Activated CD8-positive, alpha-beta memory T cell treated with anti-CD3 and anti-CD28 coated beads, Interleukin-2, amount 50 U/mL, for 4 hours (primary cell): ENCODE data around the gene ABTB2.
"Not testable (repeated sequence)": the region's sequence is repeated elsewhere in the genome, so short reads cannot be mapped to it uniquely, and the experiment has no call there.

ENCODE experiments used
- DNase-seq: peaks from one replicate; pipeline ENCODE4 v3.0.0-alpha.2; 2020

Gene ABTB2

DNA sequence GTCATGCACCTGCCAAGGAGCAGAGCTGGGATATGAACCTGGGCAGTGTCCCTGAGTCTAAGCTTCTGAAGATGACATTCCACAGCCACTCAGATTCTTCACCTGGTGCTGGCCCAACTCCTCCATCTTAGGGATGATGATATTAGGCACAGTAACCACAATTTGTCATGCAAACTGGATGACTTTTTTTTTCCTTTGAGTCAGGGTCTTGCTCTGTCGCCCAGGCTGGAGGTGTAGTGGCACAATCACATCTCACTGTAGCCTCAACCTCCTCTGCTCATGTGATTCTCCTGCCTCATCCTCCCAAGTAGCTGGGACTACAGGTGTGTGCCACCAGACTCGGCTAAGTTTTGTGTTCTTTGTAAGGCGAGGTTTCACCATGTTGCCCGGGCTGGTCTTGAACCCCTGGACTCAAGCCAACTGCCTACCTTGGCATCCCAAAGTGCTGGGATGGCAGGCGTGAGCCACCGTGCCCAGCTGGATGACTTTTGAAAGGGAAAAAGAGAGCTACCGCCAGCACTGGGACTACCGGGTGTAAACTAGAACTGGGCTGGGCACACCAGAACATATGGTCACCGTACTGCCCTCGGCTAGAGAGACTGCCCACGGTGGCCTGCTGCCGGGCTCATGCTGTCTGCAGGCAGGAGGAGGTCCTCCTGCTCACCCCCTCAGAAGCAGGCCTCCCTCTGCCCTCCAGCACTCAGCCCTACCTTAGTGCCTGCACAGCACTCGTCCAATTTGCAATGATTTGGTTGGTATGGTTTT, 174.7 kb downstream of the ABTB2 start:
- no peak for DNase-seq

DNA sequence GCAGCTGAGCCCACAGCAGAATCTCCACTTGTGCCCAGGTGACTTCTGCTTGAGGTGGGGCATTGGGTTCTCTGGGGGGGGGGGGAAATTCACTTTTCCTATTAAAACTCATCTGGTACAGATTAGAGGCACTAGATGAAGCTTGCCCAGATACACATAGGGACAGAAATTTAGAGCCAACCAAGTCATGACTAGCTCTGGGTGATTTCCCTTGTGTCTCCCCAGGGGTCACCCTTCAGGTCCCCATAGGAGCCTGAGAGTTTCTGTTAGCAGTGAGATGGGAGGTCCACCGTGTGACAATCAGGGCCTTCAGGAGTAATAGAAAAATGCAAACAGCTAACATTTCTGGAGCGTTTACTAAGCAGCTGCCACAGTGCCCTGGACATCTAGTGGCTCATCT, 175.4 kb downstream of the ABTB2 start:
- no peak for DNase-seq

DNA sequence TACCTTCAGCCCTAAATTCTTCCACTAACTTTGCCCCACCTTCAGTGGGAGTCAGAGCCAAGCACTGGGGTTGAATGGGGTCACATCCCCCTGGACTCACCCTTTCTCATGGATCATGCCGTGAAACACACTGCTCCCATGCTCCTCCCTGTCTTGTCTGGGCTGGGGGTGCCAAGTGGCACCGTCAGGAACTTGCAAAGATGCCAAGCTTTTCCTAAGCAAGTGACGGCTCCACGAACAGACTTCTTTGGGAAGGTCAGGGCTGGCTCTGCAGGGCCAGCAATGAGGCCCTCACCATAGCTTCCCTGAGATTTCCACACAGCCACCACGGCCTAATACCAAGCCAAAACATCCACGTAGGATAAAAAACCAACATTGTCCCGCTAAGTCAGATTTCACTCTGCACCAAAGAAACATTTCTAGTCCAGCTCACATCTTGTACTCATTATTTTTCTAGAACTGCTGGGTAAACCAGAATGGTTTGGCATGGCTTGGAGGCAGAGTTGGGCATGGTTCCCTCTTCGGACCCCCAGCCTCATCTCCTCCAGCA, 175.9 kb downstream of the ABTB2 start:
- no peak for DNase-seq

DNA sequence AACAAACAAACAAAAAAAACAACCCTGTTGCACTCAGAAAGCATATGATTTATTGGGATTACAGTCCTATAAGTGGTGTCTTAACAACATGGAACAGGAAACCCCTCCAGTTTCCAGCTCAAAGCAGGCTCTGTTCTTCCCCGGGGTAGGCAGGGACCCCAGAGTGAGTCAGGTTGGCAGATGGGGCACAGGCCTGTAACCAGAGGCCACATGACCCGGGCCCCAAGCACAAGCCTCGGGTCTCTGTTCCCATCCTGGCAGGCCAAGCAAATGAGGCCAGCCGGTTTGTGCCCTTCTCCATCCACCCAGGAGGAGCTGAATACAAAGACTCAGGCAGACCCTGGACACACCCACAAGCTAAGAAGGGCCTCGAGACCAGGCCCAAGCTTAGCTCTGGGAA, 176.6 kb downstream of the ABTB2 start:
- no peak for DNase-seq

DNA sequence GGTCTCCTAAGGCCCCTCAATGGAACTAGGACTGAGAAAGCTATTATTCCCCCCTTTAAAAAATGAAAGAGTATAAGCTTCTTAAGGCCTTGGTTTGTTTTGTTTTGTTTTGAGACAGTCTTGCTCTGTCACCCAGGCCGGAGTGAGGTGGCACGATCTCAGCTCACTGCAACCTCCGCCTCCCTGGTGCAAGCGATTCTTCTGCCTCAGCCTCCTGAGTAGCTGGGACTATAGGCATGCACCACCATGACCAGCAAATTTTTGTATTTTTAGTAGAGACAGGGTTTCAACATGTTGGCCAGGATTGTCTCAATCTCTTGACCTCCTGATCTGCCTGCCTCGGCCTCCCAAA, 177.0 kb downstream of the ABTB2 start:
- DNase-seq, result not testable (repeated sequence)

DNA sequence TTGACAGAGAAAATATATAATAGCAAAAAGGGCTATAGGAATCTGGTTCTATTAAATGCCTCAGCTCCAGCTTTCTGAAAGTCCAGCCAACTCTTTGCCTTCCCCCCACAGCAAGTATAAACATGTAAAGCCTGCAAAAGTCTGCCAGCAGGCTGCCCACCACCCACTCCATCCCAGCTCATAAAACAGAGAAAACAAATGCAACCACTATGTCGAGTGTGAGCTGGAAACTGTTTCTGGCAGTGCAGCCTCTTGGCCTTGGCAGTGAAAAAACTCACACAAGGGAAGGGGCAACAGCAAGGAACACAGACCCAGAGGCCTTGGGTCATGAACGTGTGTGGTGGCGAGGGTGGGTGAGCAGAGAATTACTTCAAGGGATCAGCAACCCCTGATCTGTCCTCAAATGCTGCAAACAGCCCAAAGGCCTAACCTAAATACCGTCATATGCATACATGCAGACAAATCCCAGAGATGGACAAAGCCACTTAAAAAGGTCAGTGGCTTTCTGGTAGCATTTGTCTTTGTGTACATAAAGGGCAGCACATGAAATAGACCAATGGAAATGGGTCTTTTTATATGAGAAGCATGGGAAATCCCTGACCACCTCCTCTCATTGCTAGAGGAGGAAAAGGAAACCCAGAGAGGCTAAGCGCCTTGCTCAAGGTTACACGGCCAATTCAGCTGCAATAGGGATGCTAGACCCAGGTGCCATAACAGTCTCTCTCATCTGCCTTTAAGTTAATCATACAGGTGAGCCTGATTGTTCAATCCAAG, 177.6 kb downstream of the ABTB2 start:
- no peak for DNase-seq

DNA sequence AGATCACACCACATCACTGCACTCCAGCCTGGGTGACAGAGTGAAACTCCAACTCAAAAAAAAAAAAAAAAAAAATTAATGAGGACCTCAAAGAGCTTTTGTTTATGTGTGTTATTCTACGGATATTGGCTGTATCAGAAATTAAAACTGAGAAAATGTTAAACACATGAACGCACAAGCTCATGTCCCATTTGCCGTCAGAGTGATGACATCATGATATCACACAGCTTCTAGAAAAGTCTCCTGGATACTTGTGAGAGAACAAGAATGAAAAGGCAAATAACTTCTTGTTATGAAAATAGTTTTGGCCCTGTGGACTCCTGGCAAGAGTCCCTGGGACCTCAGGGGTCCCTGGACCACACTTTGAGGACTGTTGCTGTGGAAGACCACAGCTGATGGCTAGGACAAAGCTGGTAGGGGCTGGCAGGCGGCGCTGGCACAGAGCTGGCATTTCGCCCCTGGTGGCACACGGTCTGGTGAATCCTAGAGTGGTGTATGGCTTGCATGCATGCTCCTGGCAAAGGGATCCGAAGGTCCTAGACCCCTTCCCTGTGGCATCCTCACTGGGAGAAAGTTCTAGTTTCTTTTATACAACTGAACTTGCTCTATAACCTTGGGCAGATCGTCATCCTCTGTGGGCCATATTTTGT, 178.7 kb downstream of the ABTB2 start:
- no peak for DNase-seq

DNA sequence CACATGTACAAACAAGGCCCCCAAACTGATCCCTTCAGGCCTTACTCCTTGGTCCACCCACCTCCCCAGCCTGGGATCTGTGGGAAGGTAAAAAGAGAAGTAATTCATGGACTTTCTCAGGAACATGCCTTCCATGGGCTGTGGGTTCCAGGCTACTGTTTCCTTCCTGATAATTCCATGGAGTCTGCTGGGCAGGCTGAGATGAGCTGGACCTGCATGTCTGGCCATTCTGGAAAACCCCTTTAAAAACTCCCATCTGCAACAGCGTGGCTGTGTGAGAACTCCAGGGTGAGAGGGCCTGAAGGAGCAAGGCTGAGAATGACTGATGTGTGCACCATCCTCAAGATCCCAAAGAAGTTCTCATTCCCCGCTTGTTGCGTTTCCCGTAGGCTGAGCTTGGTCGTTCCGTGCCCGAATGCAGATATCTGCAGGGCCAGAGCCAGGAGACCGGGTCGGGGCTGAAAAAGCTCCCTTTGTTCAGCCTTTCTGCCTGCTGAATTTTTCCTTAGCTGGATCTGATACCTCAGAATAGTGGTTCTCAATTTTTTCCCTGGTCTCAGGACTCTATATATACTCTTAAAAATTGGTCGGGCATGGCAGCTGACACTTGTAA, 179.5 kb downstream of the ABTB2 start:
- DNase-seq, result no peak

DNA sequence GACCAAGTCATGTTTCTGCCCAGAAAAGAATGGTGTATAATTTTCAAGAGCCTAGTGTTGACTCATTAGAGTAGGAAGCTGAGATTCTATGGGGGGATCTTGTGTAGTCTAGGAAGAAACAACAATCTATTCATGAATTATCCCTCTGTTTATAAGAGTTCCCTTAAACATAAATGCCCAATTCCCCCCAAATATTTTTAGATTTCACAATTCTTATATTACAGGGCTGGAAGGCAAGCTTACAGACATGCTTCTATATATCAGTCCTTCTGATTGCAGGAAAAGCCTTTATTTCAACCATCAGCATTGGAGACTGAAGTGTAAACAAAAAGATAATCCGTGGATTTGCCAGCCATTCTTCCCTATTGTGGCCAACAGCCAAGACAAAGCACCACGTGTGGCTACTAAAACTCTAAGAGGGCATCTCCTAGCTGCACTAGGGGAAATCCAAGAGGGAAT, 181.0 kb downstream of the ABTB2 start:
- DNase-seq, result no peak

DNA sequence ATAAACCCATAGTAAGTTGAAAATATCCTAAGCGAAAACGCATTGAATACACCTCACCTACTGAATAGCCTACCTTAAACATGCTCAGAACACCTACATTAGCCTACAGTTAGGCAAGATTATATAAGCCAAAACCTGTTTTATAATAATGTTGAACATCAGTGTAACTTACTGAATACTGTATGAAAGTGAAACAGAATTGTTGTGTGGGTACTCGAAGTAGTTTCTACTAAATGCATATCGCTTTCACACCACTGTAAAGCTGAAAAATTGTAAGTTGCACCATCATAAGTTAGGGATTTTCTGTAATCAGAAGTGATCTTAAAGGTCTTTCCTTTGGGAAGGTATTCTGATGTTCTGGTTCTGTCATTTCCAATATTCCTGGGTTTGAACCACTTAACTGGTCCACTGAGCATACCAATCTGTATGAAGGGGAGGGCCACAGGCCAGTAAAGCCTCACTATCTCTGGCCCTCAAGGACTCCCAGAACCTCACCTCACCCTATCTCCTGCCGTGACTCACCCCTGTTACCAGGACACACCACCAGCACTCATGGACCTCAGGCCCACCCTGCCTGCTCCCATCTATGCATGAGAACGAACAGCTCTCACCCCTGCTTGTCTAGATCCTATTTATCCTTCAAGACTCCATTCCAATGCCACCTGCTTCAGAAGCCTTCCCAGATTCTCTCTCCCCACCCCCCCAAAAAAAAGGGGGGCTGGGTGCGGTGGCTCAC, 182.4 kb downstream of the ABTB2 start:
- no peak for DNase-seq

DNA sequence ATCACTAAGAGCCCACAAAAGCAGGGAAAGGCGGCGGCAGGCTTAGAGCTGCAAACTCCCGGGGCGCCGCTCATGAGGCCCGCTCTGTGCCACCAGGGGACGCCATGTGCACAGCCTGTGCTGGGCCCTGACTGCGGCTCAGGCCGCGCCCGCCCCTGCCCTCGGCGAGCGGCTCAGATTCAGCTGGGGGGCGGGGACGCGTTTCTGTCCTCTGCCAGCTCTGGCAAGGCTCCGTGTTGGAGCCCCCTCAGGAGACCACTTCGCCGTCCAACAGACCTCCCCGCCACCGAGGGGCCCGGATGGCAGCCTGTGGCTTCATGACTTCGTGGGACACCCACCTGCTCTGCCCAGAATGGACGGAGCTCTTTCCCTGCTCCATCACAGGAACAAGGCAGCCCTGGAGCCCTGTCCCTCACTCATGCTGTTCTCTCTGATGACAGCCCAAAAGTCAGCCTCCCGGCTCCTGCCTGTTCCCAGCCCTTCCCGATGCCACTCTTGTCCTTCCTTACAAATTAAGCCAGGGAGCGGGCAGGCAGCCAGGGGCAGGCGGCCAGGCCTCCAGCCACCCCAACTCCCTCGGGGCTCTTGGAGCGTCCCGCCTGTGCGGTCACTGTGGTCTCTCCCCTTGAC, 183.3 kb downstream of the ABTB2 start:
- peak; percentile 87 for DNase-seq

DNA sequence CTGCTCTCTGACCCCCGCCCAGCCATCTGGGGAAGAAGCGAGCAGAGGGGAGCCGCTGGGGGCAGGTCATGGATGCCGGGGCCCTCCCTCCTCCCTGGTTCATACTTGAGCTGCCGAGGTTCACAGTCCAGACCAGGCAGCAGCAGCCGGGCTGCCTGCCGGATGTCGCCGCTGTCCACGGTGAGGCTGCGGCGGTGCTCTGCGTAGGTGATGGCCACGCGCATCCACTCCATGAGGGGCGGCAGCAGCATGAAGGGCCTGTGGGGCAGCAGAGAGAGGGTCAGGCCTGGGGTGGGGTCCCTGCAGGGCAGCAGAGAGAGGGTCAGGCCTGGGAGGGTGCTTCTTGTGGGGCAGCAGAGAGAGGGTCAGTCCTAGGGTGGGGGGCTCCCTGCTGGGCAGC, 184.8 kb downstream of the ABTB2 start:
- no peak for DNase-seq

DNA sequence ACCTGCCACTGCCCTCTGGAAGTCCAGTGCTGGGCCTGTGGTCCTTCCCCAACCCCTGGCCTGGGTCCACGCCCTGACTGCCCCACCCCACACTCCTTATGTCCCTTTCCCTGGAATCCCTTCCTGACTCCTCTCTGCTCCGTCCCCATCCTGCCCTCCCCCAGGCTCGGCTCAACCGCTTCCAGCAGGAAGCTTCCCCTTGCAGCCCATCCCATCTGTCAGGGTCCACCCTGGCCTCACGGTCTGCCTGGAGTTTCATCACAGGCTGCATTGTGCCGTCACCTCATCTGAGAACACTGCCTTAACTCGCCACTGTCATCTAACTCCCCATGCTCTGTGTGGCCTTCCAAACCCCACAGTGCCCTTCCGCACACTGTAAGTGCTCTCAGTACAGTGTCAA, 188.1 kb downstream of the ABTB2 start:
- DNase-seq, result no peak

DNA sequence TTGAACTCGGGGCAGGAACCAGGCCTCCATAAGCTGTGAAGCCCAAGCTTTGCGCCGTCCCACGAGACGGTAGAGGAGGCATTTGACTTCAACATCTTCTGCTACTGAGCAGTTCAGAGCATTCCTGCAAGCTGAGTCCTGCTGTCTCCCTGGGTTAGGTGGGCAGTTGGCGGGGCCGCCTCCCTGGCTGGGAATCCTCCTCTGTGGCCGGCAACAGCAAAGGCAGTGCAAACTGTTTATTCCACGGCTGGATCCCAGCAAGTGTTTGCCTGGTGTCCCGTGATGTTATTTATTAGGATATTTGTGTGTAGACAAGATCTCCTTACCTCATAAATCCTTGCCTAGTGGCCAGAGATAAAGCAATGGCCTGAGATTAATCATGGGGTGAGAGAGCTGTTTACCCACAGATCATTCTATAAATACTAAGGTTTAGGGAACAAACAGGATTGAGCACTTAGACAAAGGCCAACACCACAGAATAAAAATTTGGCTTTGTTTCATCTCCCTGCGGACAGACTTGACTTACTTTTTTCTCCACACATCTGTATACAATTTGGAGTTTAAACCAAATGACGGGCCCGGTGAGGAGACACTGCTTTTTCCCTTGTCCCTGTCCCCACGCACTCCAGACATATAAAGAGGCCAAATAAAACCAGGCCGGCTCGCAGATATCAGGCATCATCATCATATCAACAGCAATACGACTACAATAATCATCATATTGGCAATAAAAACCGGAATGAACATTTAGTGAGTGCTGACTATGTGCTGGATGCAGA, 189.0 kb downstream of the ABTB2 start:
- DNase-seq, result no peak

DNA sequence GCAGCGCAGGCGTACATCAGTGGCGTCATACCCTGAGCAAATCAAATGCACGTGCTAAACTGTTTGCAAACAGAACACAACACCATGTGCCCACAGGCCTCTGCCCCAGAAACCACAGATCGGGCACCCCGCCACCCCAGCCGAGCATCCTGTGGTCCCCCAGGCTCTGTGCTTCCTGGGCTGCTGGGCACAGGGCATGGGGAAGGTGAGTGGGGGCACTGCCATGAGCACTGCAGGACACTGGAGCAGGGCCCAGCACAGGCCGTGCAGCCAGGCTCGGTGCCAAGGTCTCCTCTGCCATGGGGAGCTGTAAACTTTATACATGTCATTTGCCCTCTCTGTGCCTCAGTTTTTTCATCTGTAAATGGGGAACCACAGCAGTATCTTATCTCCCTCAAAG, 189.8 kb downstream of the ABTB2 start:
- no peak for DNase-seq

DNA sequence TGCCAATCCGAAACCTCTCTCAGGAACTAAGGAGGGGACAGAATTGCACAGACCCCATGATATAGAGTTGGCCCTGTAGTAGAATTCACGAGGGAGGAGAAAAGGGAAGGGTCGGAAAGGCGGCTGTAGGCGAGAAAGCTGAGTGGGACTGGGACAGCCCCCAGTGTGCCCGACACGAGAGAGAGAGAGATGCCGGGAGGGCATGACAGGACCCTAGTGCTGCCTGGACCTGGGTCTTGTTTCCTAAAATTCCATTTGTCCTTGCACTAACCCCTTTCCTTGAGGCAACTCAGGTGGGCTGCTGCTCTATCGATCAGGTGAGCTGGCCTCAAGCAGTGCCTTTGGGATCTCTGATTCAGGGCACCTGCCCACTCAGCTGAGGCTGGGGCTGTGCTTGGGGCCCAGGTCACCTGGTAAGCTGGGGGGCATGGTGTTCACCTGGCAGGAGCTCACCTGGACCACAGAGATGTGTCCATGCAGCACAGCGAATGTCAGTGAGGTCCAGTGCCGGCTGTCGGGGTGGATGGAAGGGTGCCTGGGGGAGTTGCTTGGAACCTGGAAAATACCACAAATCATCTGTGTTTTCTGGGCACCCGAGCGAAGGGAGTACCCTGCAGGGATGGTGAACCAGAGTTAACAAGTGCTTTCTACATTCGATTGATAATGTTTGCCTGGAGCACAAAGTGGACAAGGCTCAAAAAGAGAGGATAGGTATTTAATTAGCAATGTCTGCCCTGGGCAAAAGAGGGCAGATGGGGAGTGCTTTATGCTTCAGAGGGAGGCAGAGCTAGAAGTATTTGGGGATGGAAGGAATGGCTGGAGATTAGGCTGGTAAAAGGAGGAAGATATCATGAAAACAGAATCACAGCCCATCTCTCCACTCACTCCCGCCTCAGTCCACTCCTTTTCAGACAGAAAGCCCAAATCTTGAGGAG, 190.7 kb downstream of the ABTB2 start:
- no peak for DNase-seq

DNA sequence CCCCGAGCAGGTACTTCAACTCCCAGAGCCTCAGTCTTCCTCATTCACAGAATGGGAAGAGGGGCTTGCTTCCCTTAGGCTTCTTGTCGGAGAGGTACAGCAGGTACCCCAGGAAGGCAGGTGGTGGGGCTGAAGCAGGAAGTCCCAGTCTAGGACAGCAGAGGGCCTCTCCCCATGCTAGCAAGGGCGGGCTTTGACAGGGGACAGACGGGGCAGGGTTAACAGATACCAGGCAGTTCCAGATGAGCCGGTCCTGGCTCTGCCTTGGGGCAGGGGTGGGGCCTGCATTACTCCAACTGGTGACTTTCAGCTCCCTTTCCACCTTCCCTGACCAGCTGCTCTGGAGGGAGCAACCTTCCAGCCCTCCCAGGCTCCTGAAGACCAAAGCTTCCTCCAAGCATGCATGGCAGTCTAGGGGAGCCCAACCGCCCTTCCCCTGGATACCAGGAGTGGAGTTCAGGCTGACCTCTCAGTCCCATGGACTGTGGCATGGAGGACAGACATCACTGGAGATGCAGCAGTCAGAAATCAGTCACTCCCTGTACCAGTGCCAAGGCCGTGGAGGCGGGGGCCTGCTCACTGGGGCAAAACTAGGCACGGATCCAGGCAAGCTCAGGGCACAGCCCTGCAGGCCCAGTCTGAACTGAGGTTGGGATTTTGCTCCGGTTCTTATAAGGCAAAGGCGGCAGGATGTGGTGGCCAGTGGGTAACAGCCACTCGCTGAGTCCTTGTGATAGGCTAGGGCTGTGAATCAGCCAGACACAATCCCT, 191.8 kb downstream of the ABTB2 start:
- no peak for DNase-seq

DNA sequence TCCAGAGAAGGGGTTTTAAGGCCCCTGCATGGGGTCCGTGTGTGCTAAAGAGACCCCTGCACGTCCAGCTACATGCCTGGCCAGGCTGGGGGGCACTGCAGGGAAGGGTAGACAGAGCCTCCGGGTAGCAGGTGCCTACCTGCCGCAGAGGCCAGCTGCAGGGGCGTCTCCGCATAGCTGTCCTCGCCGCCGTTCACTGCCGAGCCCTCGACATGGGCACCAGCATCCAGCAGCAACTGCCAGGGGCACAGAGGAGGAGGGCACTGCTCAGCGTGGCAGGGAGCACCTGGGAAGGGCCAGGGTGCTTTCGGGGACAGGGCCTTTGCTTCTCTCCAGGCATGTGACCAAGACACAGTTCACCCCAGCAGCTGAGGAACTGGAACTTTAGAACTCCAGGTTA, 192.7 kb downstream of the ABTB2 start:
- DNase-seq, result no peak

DNA sequence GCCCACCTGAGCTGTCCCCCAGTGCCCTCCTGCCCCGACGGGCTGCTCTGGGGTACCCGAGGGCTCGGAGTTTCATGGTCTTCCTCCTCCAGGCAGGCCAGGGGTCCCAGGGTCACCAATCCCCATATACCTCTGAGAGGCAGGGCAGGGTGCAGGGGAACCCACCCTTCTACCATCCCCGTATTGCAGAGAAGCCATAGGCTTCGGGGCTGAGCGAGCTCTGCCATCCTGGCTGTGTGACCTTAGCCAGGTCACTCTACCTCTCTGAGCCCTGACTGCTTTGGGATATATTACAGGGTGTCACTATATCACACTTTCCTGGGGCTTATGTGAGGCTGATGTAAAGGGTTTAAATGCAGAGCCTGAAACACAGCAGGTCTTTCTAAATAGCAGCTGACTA, 195.0 kb downstream of the ABTB2 start:
- no peak for DNase-seq
